K562 (cell line): ENCODE data around the gene LBHD2. TPM values are rescaled to one million over a fixed set of nuclear protein-coding genes. Genes with fewer than 3 reads are reported as not detected.

Experiments used
- ATF7 ChIP-seq: fragments of 450-650 bp; IDR thresholded peaks from 2 replicates; pipeline ENCODE4 v1.7.1; 2014; ENCODE audit warnings: mild to moderate bottlenecking, moderate library complexity
- BCOR ChIP-seq: fragments of 450-650 bp; IDR thresholded peaks from 2 replicates; pipeline ENCODE4 v1.6.1; 2016
- HDAC2 ChIP-seq: fragments of 450-650 bp; IDR thresholded peaks from 2 replicates; pipeline ENCODE4 v1.6.1; 2016; ENCODE audit warnings: mild to moderate bottlenecking
- MTA3 ChIP-seq: fragments of 450-650 bp; formaldehyde crosslinking; IDR thresholded peaks from 2 replicates; pipeline ENCODE4 v1.6.1; 2017; ENCODE audit warnings: mild to moderate bottlenecking, borderline replicate concordance
- RCOR1 ChIP-seq, 2 experiments: IDR thresholded peaks; 2 replicates each; pipeline ENCODE4 v1.6.1; 2012; ENCODE audit warnings: low read depth in 2 of 2, low read length in 2 of 2, borderline replicate concordance in 1 of 2, improper control_type of control experiment in 1 of 2
- SRSF7 ChIP-seq: fragments of 200-400 bp; formaldehyde crosslinking; optimal IDR thresholded peaks from 2 replicates; pipeline ENCODE3; 2017; ENCODE audit warnings: mild to moderate bottlenecking, low read depth, low read length
- ZNF589 ChIP-seq: fragments of 200-800 bp; sonication (Bioruptor generic); IDR thresholded peaks from 2 replicates; pipeline ENCODE4 v1.6.1; 2016; ENCODE audit warnings: low read depth, missing genetic modification characterization, missing compliant biosample characterization
- polyA plus RNA-seq, 8 experiments: library from polyadenylated mRNA; depleted of rRNA in 4 of 8; stranded (reverse) in 5 of 8; unstranded in 3 of 8; fragments of >200 nt; fragmentation: Nextera tagmentation in 2 of 8; fragmentation: Illumina TruSeq in 1 of 8; extraction: Ambion mirVana in 2 of 8; extraction: Trizol in 1 of 8; gene quantifications; 2 replicates each; pipeline versions ENCODE4 v1.2.1 to v1.2.3, GENCODE V29; 2011 to 2014; ENCODE audit warnings: inconsistent platforms in 1 of 8, missing spikeins in 1 of 8
- total RNA-seq, 7 experiments: library from RNA; depleted of rRNA in 6 of 7; stranded (reverse); fragments of >200 nt in 6 of 7; fragmentation: Illumina TruSeq in 2 of 7; extraction: Trizol in 2 of 7; gene quantifications; 2 replicates each; pipeline versions ENCODE4 v1.2.1 to v1.2.3, GENCODE V29; 2011 to 2021; ENCODE audit warnings: low replicate concordance in 1 of 7
- TF ChIP-seq, protein P1 (sequence below), 2 experiments: IDR thresholded peaks in 1 of 2; conservative IDR thresholded peaks in 1 of 2; 2 replicates each; pipeline ENCODE4 v1.6.1; 2016; ENCODE audit warnings: low read depth in 2 of 2, mild to moderate bottlenecking in 1 of 2, missing compliant biosample characterization in 1 of 2, missing genetic modification characterization in 1 of 2, moderate library complexity in 1 of 2
- TF ChIP-seq, protein P2 (sequence below), 2 experiments: IDR thresholded peaks; 2 replicates each; pipeline ENCODE4 v1.6.1; 2011; ENCODE audit warnings: borderline replicate concordance in 1 of 2, control low read depth in 1 of 2, low read depth in 1 of 2, low read length in 1 of 2, mild to moderate bottlenecking in 1 of 2, mixed read lengths in 1 of 2, moderate library complexity in 1 of 2; ENCODE audit not compliant: insufficient read depth in 1 of 2, insufficient read length in 1 of 2, poor library complexity in 1 of 2, severe bottlenecking in 1 of 2; ENCODE audit errors: extremely low read depth in 1 of 2

Gene LBHD2
- total and polyA plus RNA-seq, 9 of the 15 experiments (the other 6 are each of a cell fraction or from before 2014, with no cell fraction given) = not detected

DNA sequence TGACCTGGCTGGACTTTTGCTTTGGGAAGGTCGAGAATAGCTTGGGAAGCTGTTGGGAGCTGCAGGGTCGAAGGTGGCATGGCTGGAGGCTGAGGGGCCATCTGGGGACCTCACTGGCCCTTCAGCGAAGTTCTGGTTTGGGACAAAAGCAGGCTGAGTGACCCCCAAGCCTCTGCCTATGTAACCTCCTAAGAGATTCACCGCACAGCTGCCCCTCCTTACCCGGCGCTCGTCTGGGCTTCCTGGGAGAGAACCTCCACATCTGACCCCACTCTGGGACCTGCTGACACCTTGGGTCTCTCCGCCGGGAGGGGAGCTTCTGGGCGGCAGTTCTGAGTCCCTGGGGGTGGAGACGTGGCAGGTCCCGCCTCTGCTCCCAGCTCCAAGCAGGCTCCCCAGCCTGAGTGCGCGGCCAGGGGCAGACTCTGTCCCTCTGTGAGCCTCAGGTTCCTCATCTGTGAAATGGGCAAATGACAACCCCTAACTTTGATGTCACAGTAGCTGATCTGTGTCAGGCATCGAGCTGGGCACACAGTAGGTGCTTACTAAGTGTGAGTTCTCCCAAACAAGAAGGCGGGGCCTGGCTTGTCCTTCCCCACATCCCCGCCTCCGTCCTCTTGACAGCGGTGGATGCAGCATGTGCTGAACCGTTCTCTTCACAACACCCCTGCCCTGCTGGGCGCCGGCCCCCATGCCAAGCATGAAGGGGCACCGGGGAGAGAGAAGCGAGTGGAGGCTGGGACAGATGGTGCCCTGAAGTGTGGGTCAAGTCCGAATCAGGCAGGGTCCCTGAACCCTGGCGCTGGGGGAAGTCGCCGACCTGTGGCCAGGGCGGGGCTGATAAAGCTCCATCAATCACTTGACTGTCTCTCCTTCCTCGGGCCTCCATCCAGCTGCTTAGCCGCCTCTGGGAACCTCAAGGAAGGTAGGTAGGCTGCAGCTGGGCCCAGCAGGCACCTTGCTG, 14.3 kb downstream of the LBHD2 start (continued):
- TF ChIP-seq, protein P1, sequence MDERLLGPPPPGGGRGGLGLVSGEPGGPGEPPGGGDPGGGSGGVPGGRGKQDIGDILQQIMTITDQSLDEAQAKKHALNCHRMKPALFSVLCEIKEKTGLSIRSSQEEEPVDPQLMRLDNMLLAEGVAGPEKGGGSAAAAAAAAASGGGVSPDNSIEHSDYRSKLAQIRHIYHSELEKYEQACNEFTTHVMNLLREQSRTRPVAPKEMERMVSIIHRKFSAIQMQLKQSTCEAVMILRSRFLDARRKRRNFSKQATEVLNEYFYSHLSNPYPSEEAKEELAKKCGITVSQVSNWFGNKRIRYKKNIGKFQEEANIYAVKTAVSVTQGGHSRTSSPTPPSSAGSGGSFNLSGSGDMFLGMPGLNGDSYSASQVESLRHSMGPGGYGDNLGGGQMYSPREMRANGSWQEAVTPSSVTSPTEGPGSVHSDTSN (CRISPR knock-in tag; IDR thresholded peaks at IDR 0.05; ENCODE audit: low read depth) = peak; percentile 48
- TF ChIP-seq, protein P1 (tag; conservative IDR thresholded peaks at IDR 0.05; ENCODE audit: low read depth) = peak; percentile 81
- TF ChIP-seq HDAC2 = peak; percentile 67
- TF ChIP-seq ATF7 = 0 out of 2 replicates have a peak, but pooled peaks have one; percentile 18
- TF ChIP-seq RCOR1 (IDR thresholded peaks at IDR 0.05; ENCODE audit: borderline replicate concordance in 1 of 2, low read depth in 2 of 2, low read length in 2 of 2) = peak in 1 of 2 experiments; percentile 28; a peak in 1 of 4 replicates
- peak; percentile 94 for TF ChIP-seq BCOR
- no peak for TF ChIP-seq ZNF589 (CRISPR knock-in tag)
- TF ChIP-seq SRSF7 = no peak
- 0 out of 2 replicates have a peak, but pooled peaks have one; percentile 16 for TF ChIP-seq MTA3
- TF ChIP-seq, protein P2, sequence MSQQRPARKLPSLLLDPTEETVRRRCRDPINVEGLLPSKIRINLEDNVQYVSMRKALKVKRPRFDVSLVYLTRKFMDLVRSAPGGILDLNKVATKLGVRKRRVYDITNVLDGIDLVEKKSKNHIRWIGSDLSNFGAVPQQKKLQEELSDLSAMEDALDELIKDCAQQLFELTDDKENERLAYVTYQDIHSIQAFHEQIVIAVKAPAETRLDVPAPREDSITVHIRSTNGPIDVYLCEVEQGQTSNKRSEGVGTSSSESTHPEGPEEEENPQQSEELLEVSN (IDR thresholded peaks at IDR 0.05; ENCODE audit: borderline replicate concordance in 1 of 2, extremely low read depth in 1 of 2, insufficient read depth in 1 of 2, insufficient read length in 1 of 2, low read depth in 1 of 2, low read length in 1 of 2, poor library complexity in 1 of 2, severe bottlenecking in 1 of 2) = no peak
